HuH-7 (cell line): Measurements from ENCODE around the gene GALNT17.
A peak's percentile ranks its signal among the peaks of the same experiment; 100 is the strongest.

Experiments
- DNase-seq: peaks from one replicate; pipeline ENCODE4 v3.0.0; 2011; ENCODE audit warnings: low spot score

GALNT17 gene

GRCh38 chr7:71752171-71752935 lies 620.4 kb downstream of the GALNT17 start:
- DNase-seq, result peak; percentile 93

GRCh38 chr7:71753236-71753635 lies 621.3 kb downstream of the GALNT17 start:
- DNase-seq, result no peak

- DNase-seq, result no peak
Observed at GRCh38 chr7:71753956-71754664, 622.2 kb downstream of the GALNT17 start.

DNA sequence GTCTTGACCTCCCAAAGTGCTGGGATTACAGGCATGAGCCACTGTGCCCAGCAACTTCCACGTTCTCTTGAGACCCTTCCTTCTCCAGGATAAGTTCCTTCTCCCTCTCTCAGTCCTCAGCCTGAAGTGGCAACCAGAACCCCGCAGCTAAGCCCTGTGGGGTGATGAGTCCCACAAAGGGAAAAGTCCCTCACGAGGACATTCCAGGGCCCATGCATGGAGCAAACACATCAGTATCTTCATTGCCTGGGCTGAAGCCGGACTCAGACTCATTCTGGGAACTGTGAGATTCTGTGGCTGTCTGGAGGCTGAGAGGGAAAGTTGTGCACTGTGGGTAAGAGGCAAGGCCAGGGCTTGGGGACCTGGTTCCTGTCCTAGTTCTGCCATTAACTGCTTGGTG lies 622.9 kb downstream of the GALNT17 start:
- no peak for DNase-seq

GRCh38 chr7:71761336-71761735 lies 629.4 kb downstream of the GALNT17 start:
- DNase-seq, result no peak
